Testis (tissue), 3 donors: ENCODE data around the gene TEX22. TPM values are rescaled to one million over a fixed set of nuclear protein-coding genes. Genes with fewer than 3 reads are reported as not detected.

Experiments used
- DNase-seq: peaks from one replicate; pipeline ENCODE4 v3.0.0-alpha.2; 2019
- H3K27ac ChIP-seq, 2 donors: fragments of 200-600 bp; sonication (generic); one replicate each; pipeline ENCODE4 v1.5.1; 2019
- H3K27me3 ChIP-seq: fragments of 200-600 bp; sonication (generic); one replicate; pipeline ENCODE4 v1.5.1; 2019
- H3K36me3 ChIP-seq: fragments of 200-600 bp; sonication (generic); one replicate; pipeline ENCODE4 v1.5.1; 2017; ENCODE audit warnings: low read depth; ENCODE audit errors: missing control alignments
- H3K4me1 ChIP-seq: fragments of 200-600 bp; sonication (generic); one replicate; pipeline ENCODE4 v1.5.1; 2019
- H3K4me3 ChIP-seq, 2 donors: fragments of 200-600 bp; sonication (generic); one replicate each; pipeline ENCODE4 v1.5.1; 2017 to 2019
- H3K9me3 ChIP-seq: fragments of 200-600 bp; sonication (generic); one replicate; pipeline ENCODE4 v1.5.1; 2017
- POLR2A ChIP-seq: fragments of 450-650 bp; IDR thresholded peaks from one replicate; pipeline ENCODE4 v1.6.1; 2017; ENCODE audit warnings: antibody characterized with exemption, mild to moderate bottlenecking, moderate library complexity
- WGBS, 2 donors: methylation state at CpG; one replicate each; pipeline ENCODE4 v1.1.5; 2018; 5-methylcytosine and 5-hydroxymethylcytosine counted together
- intact Hi-C: fragments of 100-400 bp; cut with DNase I; formaldehyde crosslinking; loops from one replicate; pipeline ENCODE4 v1.15.1; 2023; ENCODE audit warnings: low total_unique reads
- polyA plus RNA-seq: library from polyadenylated mRNA; stranded (reverse); fragments of 350-450 nt; fragmentation: Illumina TruSeq; extraction: RNeasy Lipid Tissue Mini Kit (QIAGEN cat#74804); gene quantifications from one replicate; pipeline ENCODE4 v1.2.3, GENCODE V29; 2014; ENCODE audit warnings: low read depth, low replicate concordance; ENCODE audit not compliant: insufficient read depth
- total RNA-seq, 2 donors: library from RNA; depleted of rRNA; stranded (reverse); fragments of >200 nt; gene quantifications; one replicate each; pipeline ENCODE4 v1.2.3, GENCODE V29; 2016
- TF ChIP-seq, protein P1 (sequence below), 3 experiments: fragments of 450-650 bp in 2 of 3; fragments of 200-600 bp in 1 of 3; sonication (generic) in 1 of 3; IDR thresholded peaks; one replicate each; pipeline ENCODE4 v1.5.1; 2016 to 2019; ENCODE audit warnings: antibody characterized with exemption in 3 of 3, mild to moderate bottlenecking in 2 of 3, moderate library complexity in 1 of 3

TEX22 gene
- total and polyA plus RNA-seq, 3 donors from 2014 or later = 5.2 to 21.5 (median 6.6) TPM

DNA sequence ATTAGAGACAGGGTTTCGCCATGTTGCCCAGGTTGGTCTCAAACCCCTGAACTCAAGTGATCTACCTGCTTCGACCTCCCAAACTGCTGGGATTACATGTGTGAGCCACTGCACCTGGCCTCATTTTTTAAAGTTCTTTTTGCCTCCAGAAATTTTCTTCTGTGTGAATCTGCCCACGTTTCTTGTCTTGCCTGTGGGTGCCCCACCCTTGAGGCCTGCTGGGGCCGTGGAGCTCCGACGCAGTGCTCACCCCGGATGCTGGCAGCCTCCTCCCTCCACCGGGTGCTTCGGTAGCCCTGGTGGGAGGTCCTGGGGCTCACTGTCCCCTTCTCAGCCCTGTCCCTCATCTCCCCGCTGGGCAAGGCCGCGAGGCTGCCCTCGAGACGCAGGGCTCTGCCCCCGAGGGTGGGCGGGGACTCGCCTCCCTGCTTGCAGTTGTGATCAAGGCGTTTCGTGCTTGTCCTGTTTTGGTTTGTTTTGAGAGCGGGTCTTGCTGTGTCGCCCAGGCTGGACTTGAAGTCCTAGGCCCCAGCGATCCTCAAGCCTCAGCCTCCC is 56.8 kb downstream of the TEX22 start:
- H3K36me3 ChIP-seq = no peaks in the 10 kb centered on the region

DNA sequence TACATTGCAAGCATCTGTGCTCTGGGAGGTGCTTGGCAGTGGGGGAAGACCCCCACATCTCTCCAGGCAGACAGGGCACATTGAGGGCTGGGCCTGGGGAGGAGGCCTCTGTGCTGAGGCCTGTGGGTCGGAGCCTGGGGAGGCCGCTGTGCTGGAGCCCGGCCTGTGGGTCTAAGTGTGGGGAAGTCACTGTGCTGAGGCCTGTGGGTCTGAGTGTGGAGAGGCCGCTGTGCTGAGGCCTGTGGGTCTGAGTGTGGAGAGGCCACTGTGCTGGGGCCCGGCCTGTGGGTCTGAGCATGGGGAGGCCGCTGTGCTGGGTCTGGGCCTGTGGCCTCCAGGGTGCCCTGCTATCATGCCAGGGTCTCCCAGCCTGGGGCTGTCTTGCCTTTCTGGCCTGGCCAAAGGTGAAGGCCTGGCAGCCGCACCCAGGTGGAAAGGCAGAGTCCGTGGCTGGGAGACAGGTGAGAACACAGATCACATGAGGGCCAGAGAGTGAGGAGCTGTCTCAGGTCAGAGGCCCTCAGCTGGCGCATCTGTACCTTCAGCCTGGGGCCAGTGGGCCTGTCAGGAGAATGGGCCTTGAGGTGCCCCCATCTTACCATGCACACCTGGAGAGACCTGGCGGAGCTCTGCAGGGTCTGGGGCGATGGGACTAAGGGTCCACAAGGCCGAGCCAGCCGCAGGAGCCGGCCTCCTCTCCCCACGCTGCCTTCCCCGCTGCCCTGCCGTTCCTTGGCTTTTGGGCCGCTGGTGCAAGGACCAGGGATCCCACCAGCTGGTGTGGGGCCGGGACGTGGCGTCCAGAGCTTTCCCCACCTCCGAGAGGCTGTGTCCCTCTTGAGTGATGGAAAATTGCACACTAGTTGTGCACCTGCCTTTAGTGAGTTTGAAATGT is 57.7 kb downstream of the TEX22 start:
- no peak for TF ChIP-seq POLR2A
- TF ChIP-seq, protein P1, sequence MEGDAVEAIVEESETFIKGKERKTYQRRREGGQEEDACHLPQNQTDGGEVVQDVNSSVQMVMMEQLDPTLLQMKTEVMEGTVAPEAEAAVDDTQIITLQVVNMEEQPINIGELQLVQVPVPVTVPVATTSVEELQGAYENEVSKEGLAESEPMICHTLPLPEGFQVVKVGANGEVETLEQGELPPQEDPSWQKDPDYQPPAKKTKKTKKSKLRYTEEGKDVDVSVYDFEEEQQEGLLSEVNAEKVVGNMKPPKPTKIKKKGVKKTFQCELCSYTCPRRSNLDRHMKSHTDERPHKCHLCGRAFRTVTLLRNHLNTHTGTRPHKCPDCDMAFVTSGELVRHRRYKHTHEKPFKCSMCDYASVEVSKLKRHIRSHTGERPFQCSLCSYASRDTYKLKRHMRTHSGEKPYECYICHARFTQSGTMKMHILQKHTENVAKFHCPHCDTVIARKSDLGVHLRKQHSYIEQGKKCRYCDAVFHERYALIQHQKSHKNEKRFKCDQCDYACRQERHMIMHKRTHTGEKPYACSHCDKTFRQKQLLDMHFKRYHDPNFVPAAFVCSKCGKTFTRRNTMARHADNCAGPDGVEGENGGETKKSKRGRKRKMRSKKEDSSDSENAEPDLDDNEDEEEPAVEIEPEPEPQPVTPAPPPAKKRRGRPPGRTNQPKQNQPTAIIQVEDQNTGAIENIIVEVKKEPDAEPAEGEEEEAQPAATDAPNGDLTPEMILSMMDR (IDR thresholded peaks at IDR 0.05) = no peak
- Histone ChIP-seq H3K4me3 (no peak overlapping the region), H3K9me3 (no peaks in the 10 kb centered on the region), H3K27me3 (no peaks in the 10 kb centered on the region), H3K4me1 (no peaks in the 10 kb centered on the region), H3K36me3 (no peaks in the 10 kb centered on the region), H3K27ac (no peak overlapping the region)
- 88 to 92% methylated on average over 7 to 22 of the region's 22 CpGs for WGBS, 2 donors
- intact Hi-C loops = no loop called here
- no peak for DNase-seq

More for the DNA sequence above, 56.8 kb downstream of the TEX22 start:
- no peak overlapping the region for H3K4me3 ChIP-seq
- intact Hi-C loops = no loop called here
- WGBS, 2 donors = 83 to 86% methylated on average over 9 to 22 of the region's 22 CpGs
- no peaks in the 10 kb centered on the region for H3K4me1 ChIP-seq
- H3K9me3 ChIP-seq = no peaks in the 10 kb centered on the region
- H3K27ac ChIP-seq = no peak overlapping the region
- TF ChIP-seq, protein P1 (IDR thresholded peaks at IDR 0.05) = no peak
- no peak for TF ChIP-seq POLR2A
- DNase-seq = no peak
- H3K27me3 ChIP-seq = no peaks in the 10 kb centered on the region

DNA sequence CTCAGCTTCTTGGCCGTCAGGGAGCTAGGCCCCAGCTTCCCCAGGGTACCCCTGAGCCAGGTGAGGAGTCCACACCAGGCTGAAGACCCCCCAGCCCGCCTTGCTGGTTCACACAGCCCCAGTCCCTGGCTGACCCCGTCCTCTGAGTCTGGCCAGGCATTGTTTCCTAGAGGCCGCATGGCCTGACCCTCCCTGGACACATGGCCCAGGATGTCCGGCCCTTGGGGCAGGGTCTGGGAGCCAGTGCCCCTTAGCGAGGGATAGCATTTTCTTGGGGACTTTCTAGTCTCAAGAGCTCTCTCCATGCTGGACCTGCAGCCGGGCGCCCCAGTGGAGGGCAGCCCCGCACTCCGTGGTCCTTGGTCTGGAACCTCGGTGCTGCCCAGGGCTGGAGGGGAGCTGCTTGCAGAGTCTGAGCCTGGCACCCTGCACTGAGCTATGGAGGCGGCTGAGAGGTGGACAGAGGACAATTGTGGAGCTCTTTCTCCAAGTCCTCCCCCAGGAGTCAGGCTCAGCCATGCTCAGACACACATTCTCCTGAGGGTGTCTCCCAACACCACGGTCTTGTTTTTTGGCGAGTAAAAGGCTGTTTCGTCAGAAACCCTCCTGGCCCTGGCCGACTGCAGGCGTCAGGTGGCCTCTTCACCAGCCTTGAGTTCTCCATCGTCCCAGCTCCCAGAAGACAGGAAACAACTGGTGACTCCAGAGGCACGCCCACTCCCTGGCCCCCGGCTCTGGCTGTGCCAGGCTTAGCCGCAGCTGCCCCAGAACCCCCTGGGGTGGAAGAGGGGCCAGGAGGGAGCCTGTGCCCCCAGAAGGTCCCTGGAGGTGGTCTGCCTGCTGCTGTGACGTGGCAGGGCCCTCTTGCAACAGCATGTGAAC is 58.6 kb downstream of the TEX22 start:
- no peak overlapping the region for H3K27ac ChIP-seq
- no peak for DNase-seq
- WGBS, 2 donors = 90 to 91% methylated on average over 17 to 22 of the region's 22 CpGs
- no peak overlapping the region for H3K4me3 ChIP-seq
- no peaks in the 10 kb centered on the region for H3K4me1 ChIP-seq
- intact Hi-C loops = no loop called here
- TF ChIP-seq, protein P1 (IDR thresholded peaks at IDR 0.05) = no peak
- TF ChIP-seq POLR2A = no peak
- no peaks in the 10 kb centered on the region for H3K27me3 ChIP-seq
- no peaks in the 10 kb centered on the region for H3K9me3 ChIP-seq
- no peaks in the 10 kb centered on the region for H3K36me3 ChIP-seq

DNA sequence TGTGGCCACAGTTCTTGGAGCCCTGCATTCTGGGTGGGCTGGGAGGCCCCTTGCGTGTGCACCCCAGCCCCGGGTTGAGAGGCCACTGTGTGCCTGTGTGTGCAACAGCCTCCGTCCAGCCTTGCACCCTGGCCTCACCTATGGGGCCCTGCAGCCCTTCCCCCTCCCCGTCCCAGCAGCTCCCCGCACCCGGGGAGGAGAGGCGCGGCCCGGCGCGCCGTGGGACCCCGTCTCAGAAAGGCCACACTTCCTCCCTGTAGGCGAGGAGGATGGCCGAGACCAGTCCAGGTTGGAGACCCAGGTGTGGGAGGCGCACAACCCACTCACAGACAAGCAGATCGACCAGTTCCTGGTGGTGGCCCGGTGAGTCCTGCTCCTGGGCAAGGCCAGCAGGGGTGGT is 59.7 kb downstream of the TEX22 start:
- DNase-seq = no peak
- Histone ChIP-seq H3K27me3 (no peaks in the 10 kb centered on the region), H3K9me3 (no peaks in the 10 kb centered on the region), H3K27ac (no peak overlapping the region), H3K4me1 (no peaks in the 10 kb centered on the region), H3K36me3 (no peaks in the 10 kb centered on the region), H3K4me3 (no peak overlapping the region)
- no peak for TF ChIP-seq POLR2A
- TF ChIP-seq, protein P1 (IDR thresholded peaks at IDR 0.05) = no peak
- 85 to 96% methylated on average over 4 to 18 of the region's 18 CpGs for WGBS, 2 donors
- intact Hi-C loops = no loop called here
